ENCODE measurements around the gene PRRC2B.
"Not testable (repeated sequence)": the region's sequence is repeated elsewhere in the genome, so short reads cannot be mapped to it uniquely, and the experiment has no call there.

PRRC2B gene

DNA sequence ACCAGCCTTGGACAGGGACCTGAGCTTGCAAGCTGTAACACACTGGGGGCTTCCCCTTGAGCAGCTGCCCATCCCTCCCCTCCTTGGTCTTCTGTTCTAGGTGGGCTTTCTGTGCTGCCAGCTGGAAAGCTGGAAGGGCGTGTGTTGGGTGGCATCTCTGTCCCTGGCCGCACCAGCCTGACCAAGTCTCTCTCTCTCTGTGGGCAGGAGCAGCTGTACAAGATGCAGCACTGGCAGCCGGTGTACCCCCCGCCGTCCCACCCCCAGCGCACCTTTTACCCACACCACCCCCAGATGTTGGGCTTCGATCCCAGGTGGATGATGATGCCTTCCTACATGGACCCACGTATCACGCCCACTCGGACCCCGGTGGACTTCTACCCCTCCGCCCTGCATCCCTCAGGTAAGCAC, 76.7 kb downstream of the PRRC2B start:
- no peak for DNase-seq (ENCODE audit: low read depth in 2 of 2)

- not testable (repeated sequence) for DNase-seq (ENCODE audit: low read depth in 2 of 2)
These were observed 78.2 kb downstream of the PRRC2B start for GRCh38 chr9:131472085-131472484.

- DNase-seq (ENCODE audit: low read depth in 2 of 2), result no peak
These were observed 79.5 kb downstream of the PRRC2B start for GRCh38 chr9:131473198-131473885.

DNA sequence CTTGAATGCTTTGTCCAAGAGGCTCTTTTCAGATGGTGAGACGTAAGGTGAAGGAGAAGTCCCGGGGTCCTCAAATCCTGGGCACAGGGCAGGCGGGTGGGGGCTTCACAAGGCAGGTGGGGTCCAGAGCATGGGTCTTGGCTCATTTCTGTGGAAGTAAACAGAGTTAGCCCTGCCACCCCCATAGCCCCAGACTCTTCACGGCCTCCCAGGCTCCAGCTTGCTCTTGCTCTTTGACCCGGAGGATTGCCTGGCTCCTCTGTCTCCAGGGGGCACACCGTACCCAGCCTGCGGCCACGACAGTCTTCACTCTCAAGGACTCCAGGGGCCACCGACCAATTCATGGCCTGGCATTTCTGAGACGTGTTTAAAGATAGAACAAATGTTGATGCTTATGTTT, 80.0 kb downstream of the PRRC2B start:
- no peak for DNase-seq (ENCODE audit: low read depth in 2 of 2)

GRCh38 chr9:131474711-131475110, 80.8 kb downstream of the PRRC2B start:
- DNase-seq (ENCODE audit: low read depth in 2 of 2), result no peak

- DNase-seq (ENCODE audit: low read depth in 2 of 2), result no peak
These were observed 81.4 kb downstream of the PRRC2B start for GRCh38 chr9:131475111-131475955.

- no peak for DNase-seq (ENCODE audit: low read depth in 2 of 2)
These were observed 82.3 kb downstream of the PRRC2B start for GRCh38 chr9:131475956-131476776.

- DNase-seq (ENCODE audit: low read depth in 2 of 2), result no peak
These were observed 83.0 kb downstream of the PRRC2B start for GRCh38 chr9:131476777-131477345.

GRCh38 chr9:131477367-131477766, 83.5 kb downstream of the PRRC2B start:
- DNase-seq (ENCODE audit: low read depth in 2 of 2), result no peak

DNA sequence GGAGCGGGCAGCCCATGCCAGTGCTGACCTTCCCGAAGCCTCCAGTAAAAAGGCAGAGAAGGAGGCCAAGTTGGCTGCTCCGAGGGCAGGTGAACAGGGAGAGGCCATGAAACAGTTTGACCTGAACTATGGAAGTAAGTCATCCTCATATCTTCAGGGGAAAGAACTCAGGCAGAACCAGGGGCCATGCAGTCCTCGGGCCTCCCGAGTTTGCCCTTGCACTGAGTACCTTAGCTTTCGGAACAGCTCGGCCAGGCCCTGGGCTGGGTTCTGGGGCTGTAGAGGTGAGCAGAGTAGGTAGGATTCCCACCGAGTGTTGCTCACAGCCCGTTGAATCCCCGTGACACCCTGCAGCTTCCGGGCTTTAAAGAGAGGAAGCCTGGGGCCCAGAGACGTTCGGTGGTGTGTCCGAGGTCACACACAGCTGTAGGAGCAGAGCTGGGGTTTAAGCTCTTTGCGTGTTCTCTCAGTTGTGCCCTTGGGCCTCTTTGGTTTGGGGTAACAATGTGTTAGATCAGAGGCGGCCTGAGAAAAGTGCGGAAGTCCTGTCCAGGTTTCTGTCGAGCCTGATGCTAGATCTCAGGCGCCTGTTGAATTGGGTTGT, 84.0 kb downstream of the PRRC2B start:
- no peak for DNase-seq (ENCODE audit: low read depth in 2 of 2)

- no peak for DNase-seq (ENCODE audit: low read depth in 2 of 2)
These were observed 84.6 kb downstream of the PRRC2B start for GRCh38 chr9:131478421-131478868.

DNA sequence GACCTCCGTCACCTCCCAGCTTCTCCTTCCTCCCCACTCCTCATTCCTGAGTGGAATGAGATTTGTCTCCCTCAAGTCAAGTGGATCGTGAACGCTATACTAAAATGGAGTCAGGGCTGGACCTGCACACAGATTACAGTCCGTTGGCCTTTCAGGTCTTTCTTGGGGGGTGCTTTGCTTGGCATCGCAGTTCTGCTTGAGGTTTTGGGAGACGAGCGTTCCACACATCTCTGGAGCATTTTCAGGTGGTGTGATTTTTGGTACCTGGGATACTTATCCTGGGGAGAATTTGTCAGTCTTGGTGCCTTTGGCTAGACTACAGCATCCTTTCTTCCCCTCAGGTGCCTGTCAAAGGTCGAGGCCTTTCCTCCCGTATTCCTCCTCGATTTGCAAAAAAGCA, 85.0 kb downstream of the PRRC2B start:
- no peak for DNase-seq (ENCODE audit: low read depth in 2 of 2)

- DNase-seq (ENCODE audit: low read depth in 2 of 2), result no peak
These were observed 86.4 kb downstream of the PRRC2B start for GRCh38 chr9:131480258-131480657.

- DNase-seq (ENCODE audit: low read depth in 2 of 2), result no peak
These were observed 87.8 kb downstream of the PRRC2B start for GRCh38 chr9:131481441-131482342.

DNA sequence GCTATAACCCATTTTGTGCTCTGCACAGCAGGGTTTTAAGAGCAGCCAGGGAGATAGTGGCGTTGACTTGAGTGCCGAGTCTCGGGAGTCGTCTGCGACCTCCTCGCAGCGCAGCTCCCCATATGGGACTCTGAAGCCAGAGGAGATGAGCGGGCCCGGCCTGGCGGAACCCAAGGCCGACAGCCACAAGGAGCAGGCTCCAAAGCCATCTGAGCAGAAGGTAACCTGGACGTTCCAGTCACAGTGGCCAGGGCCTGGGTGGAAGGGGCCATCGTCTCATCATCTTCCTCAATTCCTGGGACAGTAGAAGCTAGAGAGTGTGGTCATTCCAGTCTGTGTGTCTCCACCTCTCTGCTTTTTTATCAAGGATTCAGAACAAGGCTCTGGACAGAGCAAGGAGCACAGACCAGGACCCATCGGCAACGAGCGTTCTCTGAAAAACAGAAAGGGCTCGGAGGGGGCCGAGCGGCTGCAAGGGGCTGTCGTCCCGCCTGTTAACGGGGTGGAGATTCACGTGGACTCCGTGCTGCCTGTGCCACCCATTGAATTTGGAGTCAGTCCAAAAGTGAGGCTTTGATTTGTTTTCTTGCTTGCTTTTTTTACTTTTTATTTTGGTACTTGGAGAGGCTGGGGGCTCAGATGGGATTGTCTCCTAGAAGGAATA, 88.6 kb downstream of the PRRC2B start:
- no peak for DNase-seq (ENCODE audit: low read depth in 2 of 2)

DNA sequence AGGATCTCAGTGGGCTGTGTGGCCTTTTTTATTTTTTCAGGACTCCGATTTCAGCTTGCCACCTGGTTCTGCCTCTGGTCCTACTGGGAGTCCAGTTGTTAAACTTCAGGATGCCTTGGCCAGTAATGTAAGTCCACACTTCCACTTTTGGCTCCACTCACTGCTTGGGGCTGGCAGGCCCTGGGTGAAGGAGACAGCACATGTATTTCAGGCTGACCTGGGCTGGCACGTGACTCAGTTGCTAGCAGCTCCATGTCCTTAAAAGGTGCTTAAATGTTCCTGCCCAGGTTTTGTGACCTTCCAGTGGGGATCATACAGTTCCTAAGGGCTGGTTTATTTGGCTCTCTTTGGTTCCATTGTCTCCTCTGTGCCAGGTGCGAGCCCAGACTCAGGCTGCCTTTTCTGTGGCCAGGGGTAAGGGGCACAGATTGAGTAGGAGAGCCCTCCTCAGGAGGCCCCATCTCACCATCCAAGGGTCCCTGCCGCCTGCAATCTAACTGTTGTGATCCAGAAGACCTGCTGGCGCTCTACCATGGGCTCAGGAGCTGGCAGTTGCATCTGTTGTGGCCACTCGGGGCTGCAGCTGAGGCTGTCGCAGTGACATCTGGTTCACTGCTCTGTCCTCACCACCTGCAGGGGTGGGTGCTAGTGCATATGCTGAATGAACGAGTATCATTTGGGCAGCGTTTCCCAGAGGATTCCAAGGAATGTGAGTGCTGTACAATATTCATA, 89.6 kb downstream of the PRRC2B start:
- DNase-seq (ENCODE audit: low read depth in 2 of 2), result no peak

GRCh38 chr9:131484051-131484445, 90.2 kb downstream of the PRRC2B start:
- DNase-seq (ENCODE audit: low read depth in 2 of 2), result no peak

DNA sequence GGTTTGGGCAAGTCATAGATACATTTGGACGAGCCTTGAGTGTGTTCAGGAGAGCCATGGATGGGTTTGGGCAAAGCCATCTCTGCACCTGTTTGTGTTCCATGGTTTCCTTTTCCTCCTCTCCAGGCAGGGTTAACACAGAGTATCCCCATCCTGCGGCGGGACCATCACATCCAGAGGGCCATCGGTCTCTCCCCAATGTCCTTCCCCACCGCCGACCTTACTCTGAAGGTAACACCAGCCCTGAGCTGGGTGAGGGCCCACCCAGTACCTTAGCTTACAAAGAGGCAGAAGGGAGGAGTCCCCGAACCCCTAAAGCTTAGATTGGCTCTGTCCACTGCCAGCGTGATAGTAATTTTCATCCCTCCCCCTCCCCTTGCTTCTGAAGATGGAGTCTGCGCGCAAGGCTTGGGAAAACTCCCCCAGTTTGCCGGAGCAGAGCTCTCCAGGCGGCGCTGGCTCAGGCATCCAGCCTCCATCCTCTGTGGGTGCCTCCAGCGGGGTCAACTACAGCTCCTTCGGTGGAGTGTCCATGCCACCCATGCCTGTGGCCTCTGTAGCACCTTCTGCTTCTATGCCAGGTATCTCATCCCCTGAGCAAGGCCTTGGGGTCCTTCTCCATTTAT, 90.8 kb downstream of the PRRC2B start:
- DNase-seq (ENCODE audit: low read depth in 2 of 2), result no peak

DNA sequence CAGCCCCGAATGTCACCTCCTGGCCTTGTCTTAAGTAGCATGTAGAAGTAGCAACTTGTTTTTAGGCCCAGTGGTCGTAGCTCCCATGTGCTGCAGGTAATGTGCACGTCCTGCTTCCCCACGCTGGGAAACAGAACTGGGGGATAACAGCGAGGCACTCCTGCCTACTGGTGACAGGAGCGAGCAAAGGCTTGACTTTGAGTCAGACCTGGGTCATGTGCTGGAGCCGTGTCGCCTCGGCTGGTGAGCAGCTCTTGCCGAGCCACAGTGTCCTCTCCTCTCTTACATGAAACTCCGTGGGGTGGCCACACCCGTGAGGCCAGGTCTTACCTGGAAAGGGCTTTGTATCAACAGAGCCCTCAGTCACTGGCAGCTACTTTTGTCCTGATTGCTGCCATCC, 91.3 kb downstream of the PRRC2B start:
- no peak for DNase-seq (ENCODE audit: low read depth in 2 of 2)

All from fibroblast of skin of left quadriceps (primary cell).